SJCRH30 (cell line): ENCODE data around the gene ITGB7. TPM values are rescaled to one million over a fixed set of nuclear protein-coding genes. Genes with fewer than 3 reads are reported as not detected.
A peak's percentile ranks its signal among the peaks of the same experiment; 100 is the strongest.

Experiments
- DNase-seq, 2 experiments: peaks; one replicate each; pipeline ENCODE4 v3.0.0-alpha.2; 2015 to 2020
- H3K27ac ChIP-seq: fragments of 250-450 bp; sonication (Bioruptor Pico); 2 replicates; pipeline ENCODE4 v1.5.1; 2020; ENCODE audit warnings: mild to moderate bottlenecking, moderate library complexity
- H3K27me3 ChIP-seq: fragments of 250-450 bp; sonication (Bioruptor Pico); 2 replicates; pipeline ENCODE4 v1.5.1; 2020; ENCODE audit warnings: mild to moderate bottlenecking, moderate library complexity
- H3K36me3 ChIP-seq: fragments of 250-450 bp; sonication (Bioruptor Pico); 2 replicates; pipeline ENCODE4 v1.5.1; 2020; ENCODE audit warnings: mild to moderate bottlenecking, moderate library complexity
- H3K4me1 ChIP-seq: fragments of 250-450 bp; sonication (Bioruptor Pico); 2 replicates; pipeline ENCODE4 v1.5.1; 2020; ENCODE audit warnings: mild to moderate bottlenecking, moderate library complexity
- H3K4me3 ChIP-seq: fragments of 250-450 bp; sonication (Bioruptor Pico); 2 replicates; pipeline ENCODE4 v1.5.1; 2020; ENCODE audit warnings: mild to moderate bottlenecking, moderate library complexity
- H3K9me3 ChIP-seq: fragments of 250-450 bp; sonication (Bioruptor Pico); replicated peaks from 2 replicates; pipeline ENCODE4 v1.5.1; 2020; ENCODE audit warnings: mild to moderate bottlenecking, moderate library complexity
- total RNA-seq: library from RNA; depleted of rRNA; stranded (reverse); fragments of >200 nt; shearing (Covaris generic); gene quantifications from 2 replicates; pipeline ENCODE4 v1.2.3, GENCODE V29; 2014; rRNA removed

ITGB7 gene
- total RNA-seq = not detected in 2 replicates

GRCh38 chr12:53207042-53207441 is at the start of gene ITGB7:
Gene ITGB7 (minus strand): TSS chr12:53207251. CDS start chr12:53200443, 6,808 bp downstream.
- H3K27me3 ChIP-seq = no peaks in the 10 kb centered on the region
- peaks cover 10% of the 10 kb centered on the region for H3K4me1 ChIP-seq
- H3K9me3 ChIP-seq = no peaks in the 10 kb centered on the region
- no peak within 1 kb of the TSS for H3K4me3 ChIP-seq
- no peak for DNase-seq
- H3K36me3 ChIP-seq = no peaks in the 10 kb centered on the region
- H3K27ac ChIP-seq = no peak within 1 kb of the TSS

- H3K27me3 ChIP-seq = no peaks in the 10 kb centered on the region
- no peaks in the 10 kb centered on the region for H3K9me3 ChIP-seq
- DNase-seq = no peak
- H3K4me3 ChIP-seq = no peak overlapping the region
- H3K4me1 ChIP-seq = no peaks in the 10 kb centered on the region
- H3K27ac ChIP-seq = no peak overlapping the region
- H3K36me3 ChIP-seq = no peaks in the 10 kb centered on the region
Measured at GRCh38 chr12:53255996-53256395, 48.9 kb upstream of the ITGB7 start.

GRCh38 chr12:53254816-53255545 is 47.9 kb upstream of the ITGB7 start:
- DNase-seq = no peak

GRCh38 chr12:53253298-53253697 is 46.2 kb upstream of the ITGB7 start:
- H3K36me3 ChIP-seq = no peaks in the 10 kb centered on the region
- no peaks in the 10 kb centered on the region for H3K4me1 ChIP-seq
- H3K27ac ChIP-seq = no peak overlapping the region
- no peaks in the 10 kb centered on the region for H3K9me3 ChIP-seq
- DNase-seq = no peak
- no peak overlapping the region for H3K4me3 ChIP-seq
- H3K27me3 ChIP-seq = no peaks in the 10 kb centered on the region

More at GRCh38 chr12:53254816-53255545, 47.9 kb upstream of the ITGB7 start:
- Histone ChIP-seq H3K9me3 (no peaks in the 10 kb centered on the region), H3K4me3 (no peak overlapping the region), H3K36me3 (no peaks in the 10 kb centered on the region), H3K27ac (no peak overlapping the region), H3K27me3 (no peaks in the 10 kb centered on the region), H3K4me1 (no peaks in the 10 kb centered on the region)

GRCh38 chr12:53252349-53252916 is 45.4 kb upstream of the ITGB7 start:
- Histone ChIP-seq H3K4me3 (peak overlapping the region; percentile 78), H3K27ac (peak overlapping the region; percentile 47), H3K4me1 (no peaks in the 10 kb centered on the region), H3K36me3 (no peaks in the 10 kb centered on the region), H3K27me3 (no peaks in the 10 kb centered on the region), H3K9me3 (no peaks in the 10 kb centered on the region)
- peak in 1 of 2 experiments; percentile 12 for DNase-seq

GRCh38 chr12:53251477-53252348 is 44.7 kb upstream of the ITGB7 start:
- Histone ChIP-seq H3K9me3 (no peaks in the 10 kb centered on the region), H3K4me1 (no peaks in the 10 kb centered on the region)

GRCh38 chr12:53245286-53245685 is 38.2 kb upstream of the ITGB7 start:
- H3K36me3 ChIP-seq = no peaks in the 10 kb centered on the region
- H3K4me3 ChIP-seq = no peak overlapping the region
- H3K4me1 ChIP-seq = no peaks in the 10 kb centered on the region
- H3K9me3 ChIP-seq = no peaks in the 10 kb centered on the region
- peaks cover 7% of the 10 kb centered on the region; the same call in 1 of the 2 replicates for H3K27me3 ChIP-seq
- no peak overlapping the region for H3K27ac ChIP-seq
- no peak for DNase-seq

More at GRCh38 chr12:53251477-53252348, 44.7 kb upstream of the ITGB7 start:
- DNase-seq = peak; percentile 80 to 85
- H3K27me3 ChIP-seq = no peaks in the 10 kb centered on the region
- no peaks in the 10 kb centered on the region for H3K36me3 ChIP-seq
- H3K27ac ChIP-seq = peak overlapping the region; percentile 47
- H3K4me3 ChIP-seq = peak overlapping the region; percentile 78

- no peaks in the 10 kb centered on the region for H3K4me1 ChIP-seq
- H3K36me3 ChIP-seq = no peaks in the 10 kb centered on the region
- no peak for DNase-seq
- H3K4me3 ChIP-seq = no peak overlapping the region
- no peaks in the 10 kb centered on the region for H3K9me3 ChIP-seq
- H3K27me3 ChIP-seq = peaks cover 7% of the 10 kb centered on the region; the same call in 1 of the 2 replicates
- no peak overlapping the region for H3K27ac ChIP-seq
Measured at GRCh38 chr12:53244337-53244736, 37.3 kb upstream of the ITGB7 start.

- DNase-seq = no peak
- Histone ChIP-seq H3K9me3 (no peaks in the 10 kb centered on the region), H3K36me3 (no peaks in the 10 kb centered on the region), H3K27ac (no peak overlapping the region), H3K27me3 (peaks cover 12% of the 10 kb centered on the region; the same call in 1 of the 2 replicates), H3K4me3 (no peak overlapping the region), H3K4me1 (no peaks in the 10 kb centered on the region)
Measured at GRCh38 chr12:53241623-53242412, 34.8 kb upstream of the ITGB7 start.

- Histone ChIP-seq H3K4me1 (no peaks in the 10 kb centered on the region), H3K9me3 (no peaks in the 10 kb centered on the region), H3K27ac (no peak overlapping the region), H3K36me3 (no peaks in the 10 kb centered on the region), H3K27me3 (peaks cover 12% of the 10 kb centered on the region; the same call in 1 of the 2 replicates), H3K4me3 (no peak overlapping the region)
- DNase-seq = no peak
Measured at GRCh38 chr12:53239643-53240258, 32.7 kb upstream of the ITGB7 start.

GRCh38 chr12:53236443-53237111 is 29.5 kb upstream of the ITGB7 start:
- Histone ChIP-seq H3K9me3 (no peaks in the 10 kb centered on the region), H3K4me1 (peaks cover 13% of the 10 kb centered on the region), H3K4me3 (no peak overlapping the region), H3K27me3 (peaks cover 12% of the 10 kb centered on the region; the same call in 1 of the 2 replicates), H3K36me3 (no peaks in the 10 kb centered on the region), H3K27ac (no peak overlapping the region)
- DNase-seq = no peak

GRCh38 chr12:53235742-53236442 is 28.8 kb upstream of the ITGB7 start:
- H3K36me3 ChIP-seq = no peaks in the 10 kb centered on the region
- no peak for DNase-seq
- H3K4me1 ChIP-seq = peaks cover 13% of the 10 kb centered on the region
- peaks cover 6% of the 10 kb centered on the region; the same call in 1 of the 2 replicates for H3K27me3 ChIP-seq
- no peak overlapping the region for H3K27ac ChIP-seq
- no peak overlapping the region for H3K4me3 ChIP-seq
- H3K9me3 ChIP-seq = no peaks in the 10 kb centered on the region

- Histone ChIP-seq H3K27ac (no peak overlapping the region), H3K4me3 (no peak overlapping the region), H3K27me3 (peaks cover 6% of the 10 kb centered on the region; the same call in 1 of the 2 replicates), H3K36me3 (no peaks in the 10 kb centered on the region), H3K9me3 (no peaks in the 10 kb centered on the region), H3K4me1 (peaks cover 13% of the 10 kb centered on the region)
- no peak for DNase-seq
Measured at GRCh38 chr12:53235164-53235563, 28.1 kb upstream of the ITGB7 start.
